HepG2 (cell line): Measurements from ENCODE around the gene PTRH2. TPM values are rescaled to one million over a fixed set of nuclear protein-coding genes. Genes with fewer than 3 reads are reported as not detected.
A peak's percentile ranks its signal among the peaks of the same experiment; 100 is the strongest.

Experiments used
- ATF7 ChIP-seq, 2 experiments: fragments of 450-650 bp in 1 of 2; sonication (generic) in 1 of 2; formaldehyde crosslinking in 1 of 2; IDR thresholded peaks; 2 replicates each; pipeline versions ENCODE4 v1.4.0 to v1.6.1; 2016 to 2020; ENCODE audit warnings: antibody characterized with exemption in 1 of 2, mild to moderate bottlenecking in 1 of 2, missing genetic modification reagents in 1 of 2
- EHMT2 ChIP-seq: fragments of 200-600 bp; sonication (generic); IDR thresholded peaks from 2 replicates; pipeline ENCODE4 v1.7.0; 2017; ENCODE audit warnings: antibody characterized with exemption, low read depth, low read length, borderline replicate concordance
- HMGXB4 ChIP-seq, 2 experiments: sonication (generic) in 1 of 2; formaldehyde crosslinking in 1 of 2; IDR thresholded peaks; 2 replicates each; pipeline versions ENCODE4 v1.4.0 to v1.6.1; 2018 to 2020; ENCODE audit warnings: missing genetic modification reagents in 2 of 2, borderline replicate concordance in 1 of 2, low read depth in 1 of 2, mild to moderate bottlenecking in 1 of 2, missing biosample characterization in 1 of 2
- IKZF1 ChIP-seq: fragments of 450-650 bp; IDR thresholded peaks from 2 replicates; pipeline ENCODE4 v1.7.1; 2016
- KDM3A ChIP-seq: IDR thresholded peaks from 2 replicates; pipeline ENCODE4 v1.6.1; 2018; ENCODE audit warnings: low read depth, missing compliant biosample characterization
- MBNL3 ChIP-seq: fragments of 250-450 bp; sonication (Bioruptor Pico); conservative IDR thresholded peaks from 2 replicates; pipeline ENCODE4 v1.8.0; 2022; ENCODE audit warnings: mild to moderate bottlenecking, inconsistent platforms
- PTBP1 ChIP-seq: fragments of 200-400 bp; formaldehyde crosslinking; IDR thresholded peaks from 2 replicates; pipeline ENCODE4 v1.6.1; 2018; ENCODE audit warnings: low read length, low read depth; ENCODE audit not compliant: poor library complexity, severe bottlenecking
- RORA ChIP-seq: sonication (generic); formaldehyde crosslinking; IDR thresholded peaks from 2 replicates; pipeline ENCODE4 v1.5.0; 2020; ENCODE audit warnings: mild to moderate bottlenecking, missing genetic modification reagents, moderate library complexity
- SAP130 ChIP-seq: IDR thresholded peaks from 2 replicates; pipeline ENCODE4 v1.6.1; 2016; ENCODE audit warnings: low read depth
- SMC3 ChIP-seq: IDR thresholded peaks from 2 replicates; pipeline ENCODE4 v1.6.1; 2011; ENCODE audit warnings: low read length, improper control_type of control experiment
- SP4 ChIP-seq: sonication (generic); formaldehyde crosslinking; IDR thresholded peaks from 2 replicates; pipeline ENCODE4 v1.8.1; 2023; ENCODE audit warnings: mild to moderate bottlenecking, missing genetic modification reagents
- TCF7 ChIP-seq: sonication (generic); IDR thresholded peaks from 2 replicates; pipeline ENCODE4 v1.6.1; 2016; ENCODE audit warnings: antibody characterized with exemption, low read depth
- TFDP1 ChIP-seq: IDR thresholded peaks from 2 replicates; pipeline ENCODE4 v1.6.1; 2016; ENCODE audit warnings: missing compliant biosample characterization, missing genetic modification reagents, borderline replicate concordance
- THAP11 ChIP-seq: IDR thresholded peaks from 2 replicates; pipeline ENCODE4 v1.6.1; 2016; ENCODE audit warnings: missing biosample characterization, missing genetic modification reagents
- XBP1 ChIP-seq: sonication (generic); formaldehyde crosslinking; IDR thresholded peaks from 2 replicates; pipeline ENCODE4 v1.5.0; 2020; ENCODE audit warnings: missing genetic modification reagents
- YEATS4 ChIP-seq: sonication (generic); formaldehyde crosslinking; IDR thresholded peaks from 2 replicates; pipeline ENCODE4 v1.4.0; 2020; ENCODE audit warnings: missing genetic modification reagents, borderline replicate concordance
- ZKSCAN5 ChIP-seq: sonication (generic); formaldehyde crosslinking; IDR thresholded peaks from 2 replicates; pipeline ENCODE4 v1.5.1; 2020; ENCODE audit warnings: mild to moderate bottlenecking, missing genetic modification reagents
- ZNF12 ChIP-seq: sonication (generic); formaldehyde crosslinking; IDR thresholded peaks from 2 replicates; pipeline ENCODE4 v1.5.0; 2020; ENCODE audit warnings: missing genetic modification reagents
- ZNF350 ChIP-seq: sonication (generic); formaldehyde crosslinking; IDR thresholded peaks from 2 replicates; pipeline ENCODE4 v1.4.0; 2020; ENCODE audit warnings: mild to moderate bottlenecking, low read depth, missing genetic modification reagents, borderline replicate concordance
- ZNF567 ChIP-seq: sonication (generic); formaldehyde crosslinking; IDR thresholded peaks from 2 replicates; pipeline ENCODE4 v1.8.1; 2023; ENCODE audit warnings: mild to moderate bottlenecking, missing genetic modification reagents, borderline replicate concordance
- ZNF572 ChIP-seq: sonication (generic); formaldehyde crosslinking; IDR thresholded peaks from 2 replicates; pipeline ENCODE4 v1.5.1; 2020; ENCODE audit warnings: mild to moderate bottlenecking, missing genetic modification reagents
- polyA plus RNA-seq, 8 experiments: library from polyadenylated mRNA; depleted of rRNA in 3 of 8; stranded (reverse) in 7 of 8; unstranded in 1 of 8; fragments of >200 nt; fragmentation: Illumina TruSeq in 4 of 8; extraction: Trizol in 4 of 8; gene quantifications; 2 replicates each; pipeline versions ENCODE4 v1.2.1 to v1.2.3, GENCODE V29; 2011 to 2016; ENCODE audit warnings: low read depth in 4 of 8, missing spikeins in 1 of 8, mixed read lengths in 1 of 8; ENCODE audit not compliant: insufficient read depth in 1 of 8
- total RNA-seq, 5 experiments: library from RNA; depleted of rRNA; stranded (reverse); fragments of >200 nt; fragmentation: Illumina TruSeq; extraction: Trizol; gene quantifications; 2 replicates each; pipeline ENCODE4 v1.2.3, GENCODE V29; 2016; ENCODE audit warnings: low read depth in 1 of 5
- TF ChIP-seq, protein P1 (sequence below): sonication (generic); formaldehyde crosslinking; IDR thresholded peaks from 2 replicates; pipeline ENCODE4 v1.4.0; 2020; ENCODE audit warnings: missing genetic modification reagents; ENCODE audit errors: not compliant biosample characterization
- TF ChIP-seq, protein P2 (sequence below): sonication (generic); formaldehyde crosslinking; IDR thresholded peaks from 2 replicates; pipeline ENCODE4 v1.8.0; 2022; ENCODE audit warnings: missing genetic modification reagents, low read depth, mild to moderate bottlenecking, borderline replicate concordance
- TF ChIP-seq, protein P3 (sequence below): sonication (generic); formaldehyde crosslinking; IDR thresholded peaks from 2 replicates; pipeline ENCODE4 v1.8.1; 2023; ENCODE audit warnings: missing genetic modification reagents, inconsistent platforms, borderline replicate concordance

The PTRH2 gene
- total and polyA plus RNA-seq, 2 of the 13 experiments (the other 11 are each of a cell fraction or from before 2014, with no cell fraction given) = 67.7 to 83.3 TPM

- TF ChIP-seq, protein P1, sequence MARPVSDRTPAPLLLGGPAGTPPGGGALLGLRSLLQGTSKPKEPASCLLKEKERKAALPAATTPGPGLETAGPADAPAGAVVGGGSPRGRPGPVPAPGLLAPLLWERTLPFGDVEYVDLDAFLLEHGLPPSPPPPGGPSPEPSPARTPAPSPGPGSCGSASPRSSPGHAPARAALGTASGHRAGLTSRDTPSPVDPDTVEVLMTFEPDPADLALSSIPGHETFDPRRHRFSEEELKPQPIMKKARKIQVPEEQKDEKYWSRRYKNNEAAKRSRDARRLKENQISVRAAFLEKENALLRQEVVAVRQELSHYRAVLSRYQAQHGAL (CRISPR knock-in tag) = no peak
- TF ChIP-seq ZNF572 (CRISPR knock-in tag) (no peak), TFDP1 (CRISPR knock-in tag) (no peak), SP4 (CRISPR knock-in tag) (no peak), HMGXB4 (CRISPR knock-in tag; IDR thresholded peaks at IDR 0.05; ENCODE audit: borderline replicate concordance in 1 of 2, low read depth in 1 of 2) (0 out of 4 replicates have a peak, but pooled peaks of 1 of the 2 experiments have one; percentile 44), EHMT2 (no peak), ATF7 (IDR thresholded peaks at IDR 0.05) (no peak), ATF7 (CRISPR knock-in tag; IDR thresholded peaks at IDR 0.05) (no peak), YEATS4 (no peak), ZNF350 (CRISPR knock-in tag) (no peak), SAP130 (CRISPR knock-in tag) (peak; percentile 49; the same call in 1 of the 2 replicates), ZNF12 (CRISPR knock-in tag) (no peak), IKZF1 (no peak), RORA (CRISPR knock-in tag) (no peak), TCF7 (no peak), PTBP1 (no peak), KDM3A (CRISPR knock-in tag) (no peak), SMC3 (peak; percentile 98), ZKSCAN5 (CRISPR knock-in tag) (no peak), THAP11 (CRISPR knock-in tag) (0 out of 2 replicates have a peak, but pooled peaks have one; percentile 43), XBP1 (CRISPR knock-in tag) (no peak), MBNL3 (CRISPR knock-in tag) (no peak), ZNF567 (no peak)
- TF ChIP-seq, protein P2, sequence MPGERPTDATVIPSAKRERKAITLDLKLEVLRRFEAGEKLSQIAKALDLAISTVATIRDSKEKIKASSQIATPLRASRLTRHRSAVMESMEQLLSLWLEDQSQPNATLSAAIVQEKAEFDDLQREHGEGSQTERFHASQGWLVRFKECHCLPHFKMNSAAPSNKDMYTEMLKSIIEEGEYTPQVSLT (CRISPR knock-in tag) = no peak
- TF ChIP-seq, protein P3, sequence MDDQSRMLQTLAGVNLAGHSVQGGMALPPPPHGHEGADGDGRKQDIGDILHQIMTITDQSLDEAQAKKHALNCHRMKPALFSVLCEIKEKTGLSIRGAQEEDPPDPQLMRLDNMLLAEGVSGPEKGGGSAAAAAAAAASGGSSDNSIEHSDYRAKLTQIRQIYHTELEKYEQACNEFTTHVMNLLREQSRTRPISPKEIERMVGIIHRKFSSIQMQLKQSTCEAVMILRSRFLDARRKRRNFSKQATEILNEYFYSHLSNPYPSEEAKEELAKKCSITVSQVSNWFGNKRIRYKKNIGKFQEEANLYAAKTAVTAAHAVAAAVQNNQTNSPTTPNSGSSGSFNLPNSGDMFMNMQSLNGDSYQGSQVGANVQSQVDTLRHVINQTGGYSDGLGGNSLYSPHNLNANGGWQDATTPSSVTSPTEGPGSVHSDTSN (CRISPR knock-in tag) = no peak
These were observed 46.6 kb upstream of the PTRH2 start (continued) for GRCh38 chr17:59753522-59754467.
